GM20000 (cell line): ENCODE measurements around the gene SATB2.

ENCODE experiments used
- DNase-seq: peaks from one replicate; pipeline ENCODE4 v3.0.0; 2012; ENCODE audit warnings: low spot score
- TF ChIP-seq, protein P1 (sequence below): IDR thresholded peaks from 2 replicates; pipeline ENCODE4 v1.5.1; 2012; ENCODE audit warnings: mild to moderate bottlenecking, control low read depth; ENCODE audit errors: extremely low read depth, missing control alignments

SATB2 gene

DNA sequence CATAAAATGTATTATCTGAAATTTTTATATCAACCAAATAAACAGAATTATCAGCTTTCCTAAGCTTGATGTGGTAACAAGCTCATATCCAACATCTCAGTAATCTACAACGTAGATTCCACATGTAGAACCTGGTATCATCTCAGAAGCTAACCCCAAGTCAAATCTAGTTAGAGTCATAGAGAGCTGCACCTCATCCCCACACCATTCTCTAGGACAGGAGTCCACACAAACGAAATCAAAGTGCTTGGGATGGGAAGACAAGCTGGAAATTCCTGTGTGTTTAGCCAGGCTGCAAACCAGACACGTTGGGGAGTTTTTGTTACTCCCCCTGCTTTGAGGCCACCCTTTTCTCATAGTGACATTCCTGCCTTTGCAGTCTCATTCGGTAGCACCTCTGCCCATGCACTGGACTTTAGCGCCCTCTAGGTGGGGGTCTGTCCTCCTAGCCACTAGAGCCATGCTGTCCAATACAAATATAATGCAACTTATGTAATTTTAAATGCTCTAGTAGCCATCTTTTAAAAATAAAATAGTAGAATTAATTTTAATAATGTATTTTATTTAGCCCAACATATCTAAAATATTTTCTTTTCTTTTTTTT lies 28.1 kb upstream of the SATB2 start:
- DNase-seq = peak; percentile 40
- TF ChIP-seq, protein P1, sequence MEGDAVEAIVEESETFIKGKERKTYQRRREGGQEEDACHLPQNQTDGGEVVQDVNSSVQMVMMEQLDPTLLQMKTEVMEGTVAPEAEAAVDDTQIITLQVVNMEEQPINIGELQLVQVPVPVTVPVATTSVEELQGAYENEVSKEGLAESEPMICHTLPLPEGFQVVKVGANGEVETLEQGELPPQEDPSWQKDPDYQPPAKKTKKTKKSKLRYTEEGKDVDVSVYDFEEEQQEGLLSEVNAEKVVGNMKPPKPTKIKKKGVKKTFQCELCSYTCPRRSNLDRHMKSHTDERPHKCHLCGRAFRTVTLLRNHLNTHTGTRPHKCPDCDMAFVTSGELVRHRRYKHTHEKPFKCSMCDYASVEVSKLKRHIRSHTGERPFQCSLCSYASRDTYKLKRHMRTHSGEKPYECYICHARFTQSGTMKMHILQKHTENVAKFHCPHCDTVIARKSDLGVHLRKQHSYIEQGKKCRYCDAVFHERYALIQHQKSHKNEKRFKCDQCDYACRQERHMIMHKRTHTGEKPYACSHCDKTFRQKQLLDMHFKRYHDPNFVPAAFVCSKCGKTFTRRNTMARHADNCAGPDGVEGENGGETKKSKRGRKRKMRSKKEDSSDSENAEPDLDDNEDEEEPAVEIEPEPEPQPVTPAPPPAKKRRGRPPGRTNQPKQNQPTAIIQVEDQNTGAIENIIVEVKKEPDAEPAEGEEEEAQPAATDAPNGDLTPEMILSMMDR = peak; percentile 56

DNA sequence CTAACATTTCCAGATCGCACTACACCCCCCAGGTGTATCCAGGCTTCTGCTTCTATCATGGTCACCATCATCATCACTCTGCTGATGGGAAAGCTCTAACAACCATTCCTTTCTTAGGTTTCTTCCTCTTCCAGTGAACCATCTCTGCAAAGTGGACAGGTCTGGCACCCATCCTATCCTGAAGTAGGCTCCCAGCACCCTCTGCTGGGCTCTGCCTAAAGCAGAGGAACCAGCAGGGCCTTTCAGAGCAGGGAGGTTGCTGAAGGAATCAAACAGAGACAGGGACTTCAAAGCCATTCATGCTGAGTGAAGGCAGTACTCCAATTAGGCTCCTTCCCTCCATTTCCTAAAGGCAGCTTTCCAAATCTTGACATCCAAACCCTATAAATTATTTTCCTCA lies 27.2 kb upstream of the SATB2 start:
- TF ChIP-seq, protein P1 = no peak
- no peak for DNase-seq

DNA sequence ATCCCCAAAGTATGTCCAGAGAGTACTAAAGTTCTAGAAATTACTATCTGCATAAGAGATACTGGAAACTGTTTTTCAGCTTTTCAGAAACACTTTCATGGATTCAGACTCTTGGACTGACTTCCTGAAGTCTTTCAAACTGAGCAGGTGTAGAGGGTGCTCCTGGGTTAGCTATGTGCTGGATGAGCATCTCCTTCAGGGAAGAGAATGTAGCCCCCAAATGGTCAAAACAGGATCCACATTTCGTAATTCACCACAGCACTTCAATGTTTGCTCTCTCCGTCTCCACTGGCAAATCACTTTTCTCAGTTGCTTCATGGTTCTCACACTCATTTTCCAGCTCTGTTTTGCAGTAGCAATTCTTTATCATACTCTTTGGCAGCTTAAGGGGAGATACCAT lies 23.2 kb upstream of the SATB2 start:
- TF ChIP-seq, protein P1 = no peak
- DNase-seq = no peak

DNA sequence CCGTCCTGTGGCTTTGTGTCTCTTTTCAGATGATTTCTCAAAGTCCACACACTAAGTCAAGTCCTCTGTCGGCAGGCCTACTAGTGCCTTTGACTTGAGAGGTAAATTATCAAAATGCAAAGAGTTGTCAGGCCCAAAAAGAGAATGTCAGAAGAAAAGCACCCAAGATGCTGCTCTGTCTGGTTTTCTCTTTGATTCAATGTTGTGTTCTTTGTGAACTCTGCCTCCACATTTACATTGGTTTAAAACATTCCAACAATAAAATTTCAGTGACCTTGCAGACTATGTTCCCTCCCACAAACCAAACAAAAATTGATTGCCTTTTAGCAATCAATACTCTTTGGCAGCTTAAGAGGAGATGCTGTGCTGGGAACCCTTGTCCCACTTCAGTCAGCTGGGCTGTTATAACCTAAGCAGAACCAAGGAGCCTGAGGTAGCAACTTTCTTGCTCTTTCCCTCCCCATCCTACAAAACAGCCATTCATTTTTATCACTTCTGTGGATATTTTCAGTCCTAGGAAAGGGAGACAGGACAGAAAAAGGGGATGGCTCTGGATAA lies 19.6 kb upstream of the SATB2 start:
- TF ChIP-seq, protein P1 = no peak

DNA sequence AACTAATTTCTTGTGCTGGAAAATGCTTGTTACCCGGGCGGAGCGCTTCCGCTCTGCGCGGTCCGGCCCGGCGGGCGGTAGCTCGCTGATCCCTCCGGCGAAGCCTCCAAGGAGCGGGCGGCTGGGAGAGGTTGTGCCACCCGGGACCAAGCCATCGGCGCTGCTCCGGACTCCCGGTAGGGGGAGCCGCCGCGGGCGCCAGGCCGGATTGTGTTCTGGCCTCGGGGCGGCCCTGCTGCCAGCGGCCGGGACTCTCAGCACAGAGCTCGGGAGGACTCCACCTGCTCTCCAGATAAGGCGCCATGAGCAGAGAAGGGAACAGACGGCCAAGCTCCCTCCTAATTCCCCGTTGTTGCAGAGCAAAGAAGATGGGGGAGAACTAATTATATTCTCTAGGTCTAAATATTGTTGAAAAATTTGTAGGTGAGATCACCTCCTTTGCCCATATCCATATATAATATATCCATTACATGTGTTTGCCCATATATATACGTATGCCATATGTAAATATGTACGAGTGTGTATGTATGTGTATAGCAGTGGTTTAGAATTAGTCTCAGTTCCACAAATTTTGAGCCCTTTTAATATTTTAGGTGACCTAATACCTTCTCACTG lies 13.8 kb upstream of the SATB2 start:
- TF ChIP-seq, protein P1 = peak; percentile 32
- DNase-seq = peak; percentile 44

More for the DNA sequence above, 19.6 kb upstream of the SATB2 start:
- DNase-seq = no peak

DNA sequence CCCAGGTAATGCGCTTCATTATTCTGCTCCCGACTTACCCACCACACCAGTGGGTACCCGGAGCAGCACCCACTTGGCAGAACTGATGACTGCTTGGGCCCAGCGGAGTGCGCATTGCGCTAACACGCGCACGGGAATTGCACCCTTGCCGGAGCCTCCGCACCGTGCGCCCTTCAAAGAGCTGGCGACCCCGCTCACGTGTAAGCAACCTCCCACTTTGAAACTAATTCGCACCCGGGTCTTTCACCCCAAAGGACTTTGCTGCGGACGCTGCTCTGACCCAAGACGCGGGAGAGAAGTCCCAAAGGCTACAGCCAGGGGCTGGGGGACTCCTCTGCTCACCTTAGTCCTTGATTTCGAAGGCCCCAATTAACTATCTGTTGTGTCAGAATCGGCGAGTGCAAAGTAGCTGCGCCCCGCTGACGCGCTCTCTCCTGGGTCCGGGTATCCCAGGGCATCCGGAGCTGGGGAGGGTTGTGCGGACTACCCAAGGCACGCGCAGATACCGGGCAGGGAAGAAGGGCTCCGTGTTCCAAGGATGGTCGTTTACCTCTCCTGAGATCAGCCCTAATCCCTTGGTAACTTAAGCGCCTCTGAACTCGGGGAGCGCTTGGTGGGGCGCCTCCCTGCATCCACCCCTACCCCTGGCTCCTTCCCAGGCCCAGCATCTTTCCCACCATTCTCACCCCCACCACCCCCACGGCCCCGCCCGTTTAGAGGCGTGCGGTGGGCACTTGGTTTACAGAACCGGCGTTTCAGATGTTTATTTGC lies 13.1 kb upstream of the SATB2 start:
- DNase-seq = no peak
- TF ChIP-seq, protein P1 = no peak

DNA sequence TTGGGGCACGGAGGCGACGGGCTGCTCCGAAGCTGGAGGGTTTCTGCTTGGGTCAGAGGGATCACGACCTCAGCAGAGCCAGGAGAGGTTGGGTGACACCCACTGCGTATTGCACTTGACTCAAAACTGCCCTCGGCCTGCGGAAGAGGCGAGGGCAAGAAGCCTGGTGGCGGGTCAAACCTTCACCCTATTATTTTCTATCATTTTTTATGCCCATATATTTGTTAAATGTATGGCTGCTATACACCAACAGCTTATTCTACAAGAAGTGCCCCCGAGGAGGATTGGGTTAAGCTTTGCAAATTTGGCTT lies 12.6 kb upstream of the SATB2 start:
- TF ChIP-seq, protein P1 = no peak
- DNase-seq = no peak
